ENCODE results near the gene IL6ST.

Gene IL6ST

GRCh38 chr5:55919625-55920024, 75.1 kb downstream of the IL6ST start:
- no peak for DNase-seq (ENCODE audit: low spot score)

DNA sequence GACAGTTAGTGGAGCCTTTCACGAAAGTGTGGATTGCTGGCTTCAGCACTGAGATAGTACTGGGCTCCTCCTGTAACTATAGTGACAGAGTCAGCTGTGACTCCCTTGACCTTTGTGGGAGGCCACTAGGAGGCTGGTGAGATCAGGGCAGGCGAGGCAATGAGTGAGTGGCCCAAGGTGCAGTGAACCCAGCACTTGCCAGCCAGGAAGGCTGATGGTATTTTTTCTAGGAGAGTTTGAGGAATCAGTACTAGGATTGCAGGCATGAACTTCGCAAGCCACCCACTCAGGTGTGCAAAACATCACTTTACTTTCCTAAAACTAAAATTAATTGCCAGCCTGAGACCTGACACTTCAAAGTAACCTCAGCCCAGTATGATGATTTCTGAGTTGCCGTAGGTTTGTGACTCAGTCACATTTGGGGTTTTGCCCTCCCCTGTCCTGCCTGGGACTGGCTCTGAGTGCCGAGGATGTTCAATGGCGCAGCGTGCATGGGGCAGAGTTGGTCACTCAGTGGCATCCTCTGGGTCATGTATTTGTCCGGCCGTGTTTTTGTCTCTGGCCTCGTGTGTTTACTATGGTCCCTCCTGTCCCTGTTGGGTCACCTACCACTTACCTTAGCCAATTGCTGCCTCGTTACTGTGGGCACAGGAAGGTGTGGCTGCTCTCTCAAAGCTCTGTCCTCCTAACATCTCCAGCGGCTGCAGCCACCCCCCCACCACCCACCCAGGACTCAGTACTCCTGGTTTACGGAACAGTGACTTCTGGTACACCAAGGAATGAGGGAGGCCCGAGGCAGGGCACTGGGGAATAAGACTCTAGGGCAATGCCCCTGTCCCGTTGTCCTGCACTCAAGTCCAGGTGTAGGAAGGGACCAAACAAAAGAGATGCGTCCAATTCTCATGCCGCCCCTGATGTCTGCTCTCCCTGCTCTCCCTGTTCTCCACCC, 76.4 kb downstream of the IL6ST start:
- no peak for DNase-seq (ENCODE audit: low spot score)

DNA sequence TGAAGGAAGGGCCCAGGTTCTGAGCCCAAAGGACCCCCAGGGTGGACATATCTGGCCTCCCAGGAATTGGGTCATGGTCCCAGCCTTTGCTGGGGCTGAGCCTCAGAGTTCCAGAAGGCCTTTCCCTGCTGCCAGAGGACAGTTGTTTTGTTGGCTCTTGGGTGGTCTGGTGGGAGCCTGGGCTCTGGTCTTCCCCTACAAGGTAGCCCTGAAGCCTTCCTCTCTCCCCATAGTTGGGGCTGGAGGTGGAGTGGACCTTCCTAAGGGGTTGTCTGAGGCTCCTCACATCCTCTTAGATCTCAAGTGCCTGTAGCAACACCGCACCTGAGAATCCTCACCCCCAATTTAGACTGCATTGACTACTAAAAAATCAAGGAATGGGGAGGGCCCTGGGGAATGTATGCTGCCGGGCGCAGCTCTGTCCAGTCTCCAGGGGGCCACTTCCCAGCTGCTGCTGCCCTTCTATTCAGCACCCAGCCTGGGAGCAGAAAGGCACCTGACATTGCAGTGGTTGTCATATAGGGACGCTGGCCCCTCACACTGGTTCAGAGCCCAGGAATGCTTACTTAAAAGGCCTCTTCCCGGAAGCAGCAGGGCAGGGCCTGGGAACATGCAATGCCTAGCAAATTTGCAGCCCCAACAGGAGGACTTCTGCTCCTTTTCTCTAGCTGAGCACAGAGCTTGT, 77.2 kb downstream of the IL6ST start:
- DNase-seq (ENCODE audit: low spot score), result no peak

DNA sequence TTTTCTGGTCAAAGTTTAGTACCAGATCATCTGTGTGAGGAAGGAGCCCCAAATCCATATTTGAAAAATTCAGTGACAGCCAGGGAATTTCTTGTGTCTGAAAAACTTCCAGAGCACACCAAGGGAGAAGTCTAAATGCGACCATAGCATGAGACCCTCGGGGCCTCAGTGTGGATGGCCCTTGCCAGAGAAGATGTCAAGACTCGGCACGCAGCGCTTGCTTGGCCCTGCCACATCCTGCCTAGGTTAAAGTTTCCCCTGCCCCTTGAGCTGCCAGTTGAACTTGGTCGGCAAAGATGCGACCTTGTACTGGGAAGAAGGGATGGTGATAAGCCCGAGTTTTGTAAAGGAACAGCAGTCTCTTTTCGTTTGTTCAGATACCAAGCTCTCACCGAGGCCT, 77.8 kb downstream of the IL6ST start:
- no peak for DNase-seq (ENCODE audit: low spot score)

- no peak for DNase-seq (ENCODE audit: low spot score)
Measured at GRCh38 chr5:55915783-55916182, 79.0 kb downstream of the IL6ST start.

DNA sequence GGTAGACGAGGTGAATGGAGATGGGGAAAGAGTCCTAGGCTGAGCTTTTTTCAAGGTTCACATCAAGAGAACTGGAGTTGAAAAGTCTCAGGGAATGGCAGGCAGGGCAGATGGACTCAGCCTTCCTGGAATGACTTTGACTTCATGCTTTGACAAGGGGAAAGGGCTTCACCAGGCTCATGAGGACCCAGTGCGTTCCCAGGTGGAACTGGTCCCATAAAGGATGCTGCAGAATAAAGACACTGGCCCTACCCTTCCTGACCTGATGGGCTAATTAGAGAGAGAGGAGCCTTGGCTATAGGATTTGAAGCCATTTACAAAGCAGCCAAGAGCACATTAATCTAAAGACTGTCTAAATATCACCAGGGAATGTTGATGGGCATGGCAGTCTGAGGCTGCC, 79.8 kb downstream of the IL6ST start:
- DNase-seq (ENCODE audit: low spot score), result no peak

GRCh38 chr5:55913466-55914413, 81.0 kb downstream of the IL6ST start:
- no peak for DNase-seq (ENCODE audit: low spot score)

DNA sequence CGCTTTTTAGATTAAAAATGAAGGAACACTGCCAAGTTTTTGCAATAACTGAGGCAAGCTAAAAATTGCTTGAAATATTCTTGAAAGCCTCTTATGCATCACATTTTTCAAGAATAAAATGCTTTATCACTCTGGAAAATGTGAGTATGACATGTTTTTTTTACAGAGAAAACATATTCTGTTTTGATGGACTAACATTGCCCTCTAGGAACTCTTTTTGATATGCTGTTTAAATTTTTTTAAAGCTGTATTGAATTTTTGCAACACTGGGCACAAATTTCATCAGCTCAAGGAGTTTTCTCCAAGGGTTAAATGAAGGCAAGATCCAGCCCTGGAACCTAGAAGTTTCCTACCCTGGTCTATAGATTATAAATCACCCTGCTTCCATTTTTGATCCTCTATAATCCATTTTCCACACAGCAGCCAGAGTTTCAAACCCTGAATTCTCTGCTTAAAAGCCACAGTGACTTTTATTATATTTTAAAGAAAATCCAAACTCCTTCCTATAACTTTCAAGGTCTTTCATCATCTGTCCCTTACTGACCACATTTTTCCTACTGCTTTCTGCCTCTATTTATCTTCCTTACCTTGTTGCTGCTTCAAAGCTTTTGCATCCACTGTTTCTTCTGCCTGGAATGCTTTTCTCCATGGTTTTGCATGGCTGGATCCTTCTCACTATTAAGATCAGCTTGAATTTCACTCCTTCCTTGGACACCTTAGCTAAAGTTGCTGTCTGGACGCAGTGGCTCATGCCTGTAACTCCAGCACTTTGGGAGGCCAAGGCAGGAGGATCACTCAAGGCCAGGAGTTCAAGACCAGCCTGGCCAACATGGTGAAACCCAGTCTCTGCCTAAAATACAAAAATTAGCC, 82.7 kb downstream of the IL6ST start:
- DNase-seq (ENCODE audit: low spot score), result no peak

GRCh38 chr5:55908804-55909203, 86.0 kb downstream of the IL6ST start:
- no peak for DNase-seq (ENCODE audit: low spot score)

GRCh38 chr5:55907927-55908326, 86.8 kb downstream of the IL6ST start:
- DNase-seq (ENCODE audit: low spot score), result no peak

DNA sequence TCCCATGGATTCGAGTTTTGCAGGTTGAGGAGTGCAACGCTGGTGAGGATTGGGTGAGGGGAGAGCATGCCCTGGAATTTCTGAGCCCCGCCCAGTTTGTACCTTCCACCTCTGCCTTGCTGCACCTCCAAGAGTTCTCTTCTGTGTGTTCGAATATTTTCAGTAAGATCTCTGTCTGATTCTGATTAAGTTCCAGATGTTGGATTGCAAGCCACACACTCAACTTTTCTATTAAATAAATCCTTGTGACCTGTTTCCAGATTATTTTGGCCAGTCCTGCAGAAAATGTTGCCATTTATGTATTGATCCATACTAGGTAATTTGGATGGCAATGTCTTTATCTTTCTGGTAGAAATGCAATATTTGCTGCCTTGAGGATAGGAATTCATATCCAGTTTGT, 89.5 kb downstream of the IL6ST start:
- DNase-seq (ENCODE audit: low spot score), result no peak

DNA sequence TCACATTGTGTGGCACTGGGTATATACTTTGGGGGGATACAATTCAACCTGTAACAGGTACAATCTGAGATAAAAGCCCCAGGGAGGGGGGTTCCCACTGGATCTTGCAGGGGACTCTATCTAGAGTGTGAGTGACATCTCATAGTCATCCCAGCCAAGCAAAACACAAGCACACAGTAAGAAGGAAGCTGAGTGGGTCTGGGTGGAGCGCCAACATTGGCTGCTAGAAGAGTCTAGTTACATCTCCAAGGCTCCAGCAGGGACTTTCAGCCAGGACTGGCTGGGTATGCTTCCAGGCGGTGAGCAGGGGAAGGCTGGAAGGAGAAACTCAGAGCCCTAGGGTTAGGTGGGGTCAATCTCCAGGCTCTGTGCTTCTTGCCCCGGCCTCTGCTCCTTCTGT, 90.6 kb downstream of the IL6ST start:
- DNase-seq (ENCODE audit: low spot score), result no peak

- DNase-seq (ENCODE audit: low spot score), result no peak
Measured at GRCh38 chr5:55903121-55903701, 91.6 kb downstream of the IL6ST start.

GRCh38 chr5:55902696-55903095, 92.1 kb downstream of the IL6ST start:
- DNase-seq (ENCODE audit: low spot score), result no peak

DNA sequence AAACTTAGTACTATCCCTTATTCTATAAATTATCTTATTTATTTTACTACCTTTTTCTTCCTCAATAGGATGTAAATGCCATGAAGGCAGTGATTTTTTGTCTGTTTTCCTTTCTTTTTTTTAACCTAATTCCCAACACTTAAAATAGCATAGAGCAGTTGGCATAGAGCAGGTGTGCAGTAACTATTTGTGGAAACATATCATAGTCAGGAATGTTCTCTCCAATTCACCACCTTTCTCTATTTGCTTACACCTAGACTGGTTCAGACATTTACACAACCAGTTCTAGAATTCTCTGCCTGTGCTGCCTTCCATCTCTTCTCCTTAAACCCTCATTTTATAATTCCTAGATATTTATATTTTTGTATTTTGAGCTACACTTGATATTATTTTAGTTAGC, 94.0 kb downstream of the IL6ST start:
- no peak for DNase-seq (ENCODE audit: low spot score)

GRCh38 chr5:55900068-55900467, 94.7 kb downstream of the IL6ST start:
- no peak for DNase-seq (ENCODE audit: low spot score)

DNA sequence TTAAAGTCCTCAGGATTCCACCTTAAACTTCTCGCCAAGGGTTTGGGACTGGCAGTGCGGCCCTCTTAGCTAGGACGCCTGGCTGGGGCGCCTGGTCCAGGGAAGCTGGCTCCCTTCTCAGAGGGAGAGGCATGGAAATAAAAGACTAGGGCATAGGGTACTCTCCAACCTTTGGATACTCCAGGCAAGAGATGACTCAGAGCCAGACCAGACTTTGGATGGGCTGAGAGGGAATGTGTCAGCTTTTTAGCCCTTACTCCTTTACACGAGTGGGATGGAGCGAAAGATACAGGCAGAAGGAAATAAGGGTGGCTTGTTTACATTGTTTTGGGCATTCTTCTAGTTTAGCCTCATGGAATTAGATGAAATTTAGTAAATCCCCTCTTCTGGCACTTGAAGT, 95.4 kb downstream of the IL6ST start:
- no peak for DNase-seq (ENCODE audit: low spot score)

DNA sequence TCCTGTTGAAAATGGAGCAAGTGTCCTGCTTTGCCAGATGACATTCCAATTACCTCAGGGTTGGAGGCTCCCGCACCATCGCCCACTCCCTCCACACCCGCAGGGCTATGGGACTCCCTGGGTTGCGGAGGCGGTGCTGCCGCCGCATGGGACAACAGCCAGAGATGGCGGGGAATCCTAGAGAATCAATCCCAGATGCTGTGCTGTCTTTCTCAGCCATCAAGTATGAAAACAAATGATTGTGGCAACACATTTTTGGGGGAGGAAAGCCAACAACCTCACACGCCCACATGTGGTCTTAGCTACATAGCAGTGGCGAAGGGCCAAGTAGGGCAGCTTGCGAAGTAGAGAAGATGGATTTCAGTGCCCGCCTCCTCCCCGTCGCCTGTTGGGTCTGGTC, 96.9 kb downstream of the IL6ST start:
- no peak for DNase-seq (ENCODE audit: low spot score)

GRCh38 chr5:55897206-55897894, 97.4 kb downstream of the IL6ST start:
- no peak for DNase-seq (ENCODE audit: low spot score)

GRCh38 chr5:55896663-55897062, 98.1 kb downstream of the IL6ST start:
- no peak for DNase-seq (ENCODE audit: low spot score)

All from NAMALWA (cell line).